GM23338 (cell line): ENCODE data around the gene ITGB3BP. TPM values are rescaled to one million over a fixed set of nuclear protein-coding genes. Genes with fewer than 3 reads are reported as not detected.

ENCODE experiments used
- ATAC-seq: fragments of 200-7000 bp; cut with Tn5 transposase; 3 replicates; pipeline ENCODE4 v1.9.1; 2020
- DNase-seq: peaks from one replicate; pipeline ENCODE4 v3.0.0-alpha.2; 2015; ENCODE audit warnings: low spot score
- H2AFZ ChIP-seq: fragments of 200-600 bp; sonication (generic); 2 replicates; pipeline ENCODE4 v1.8.0; 2016; ENCODE audit warnings: antibody characterized with exemption, mild to moderate bottlenecking, moderate library complexity
- H3F3A ChIP-seq: fragments of 200-600 bp; sonication (generic); replicated peaks from 2 replicates; pipeline ENCODE4 v1.8.0; 2017; ENCODE audit warnings: antibody characterized with exemption, mixed run types, low read depth
- H3K27ac ChIP-seq: fragments of 200-600 bp; sonication (generic); 2 replicates; pipeline ENCODE4 v1.6.1; 2016; ENCODE audit warnings: low read depth
- H3K27me3 ChIP-seq: fragments of 200-600 bp; sonication (generic); 2 replicates; pipeline ENCODE4 v1.8.0; 2016; ENCODE audit warnings: mild to moderate bottlenecking, mixed run types, moderate library complexity; ENCODE audit not compliant: insufficient read depth
- H3K36me3 ChIP-seq: fragments of 200-600 bp; sonication (generic); 2 replicates; pipeline ENCODE4 v1.8.0; 2016; ENCODE audit warnings: mild to moderate bottlenecking; ENCODE audit not compliant: insufficient read depth
- H3K4me1 ChIP-seq: fragments of 200-600 bp; sonication (generic); 2 replicates; pipeline ENCODE4 v1.8.0; 2016; ENCODE audit warnings: mild to moderate bottlenecking, moderate library complexity; ENCODE audit not compliant: insufficient read depth
- H3K4me2 ChIP-seq: fragments of 200-600 bp; sonication (generic); 2 replicates; pipeline ENCODE4 v1.7.1; 2017; ENCODE audit warnings: mixed run types
- H3K4me3 ChIP-seq: fragments of 200-600 bp; sonication (generic); 2 replicates; pipeline ENCODE4 v1.6.1; 2016; ENCODE audit warnings: mixed run types
- H3K79me2 ChIP-seq: fragments of 200-600 bp; sonication (generic); replicated peaks from 2 replicates; pipeline ENCODE4 v1.8.0; 2017; ENCODE audit warnings: mild to moderate bottlenecking; ENCODE audit not compliant: insufficient read depth
- H3K9me2 ChIP-seq: fragments of 200-600 bp; sonication (generic); 2 replicates; pipeline ENCODE4 v1.8.0; 2017; ENCODE audit not compliant: insufficient read depth
- H4K20me1 ChIP-seq: fragments of 200-600 bp; sonication (generic); replicated peaks from 2 replicates; pipeline ENCODE4 v1.8.0; 2017; ENCODE audit warnings: mild to moderate bottlenecking; ENCODE audit not compliant: insufficient read depth
- H3K27ac Mint-ChIP-seq: 2 replicates; pipeline ENCODE4 v1.8.0; 2020; ENCODE audit warnings: inconsistent platforms, mild to moderate bottlenecking, moderate library complexity, mixed read lengths
- H3K27me3 Mint-ChIP-seq: 3 replicates; pipeline ENCODE4 v1.8.0; 2022; ENCODE audit warnings: low read depth, mild to moderate bottlenecking, moderate library complexity, mixed read lengths, inconsistent platforms; ENCODE audit not compliant: insufficient read depth, poor library complexity
- H3K36me3 Mint-ChIP-seq: 3 replicates; pipeline ENCODE4 v1.8.0; 2021; ENCODE audit warnings: low read depth, mild to moderate bottlenecking, inconsistent platforms, moderate library complexity, mixed read lengths
- H3K4me1 Mint-ChIP-seq: 3 replicates; pipeline ENCODE4 v1.8.0; 2020; ENCODE audit warnings: mild to moderate bottlenecking, inconsistent platforms, mixed read lengths
- H3K4me3 Mint-ChIP-seq: 3 replicates; pipeline ENCODE4 v1.8.0; 2021; ENCODE audit warnings: moderate library complexity, mild to moderate bottlenecking, inconsistent platforms, mixed read lengths
- H3K9me3 Mint-ChIP-seq: 3 replicates; pipeline ENCODE4 v1.8.0; 2020; ENCODE audit warnings: moderate library complexity, mild to moderate bottlenecking, inconsistent platforms, mixed read lengths
- CREB1 ChIP-seq: fragments of 250-450 bp; sonication (Bioruptor Pico); IDR thresholded peaks from 2 replicates; pipeline ENCODE4 v1.5.0; 2020; ENCODE audit warnings: low read depth, mild to moderate bottlenecking, moderate library complexity
- EZH2 ChIP-seq: fragments of 200-600 bp; sonication (generic); IDR thresholded peaks from one replicate; pipeline ENCODE4 v1.8.0; 2017; ENCODE audit warnings: antibody characterized with exemption, mild to moderate bottlenecking, low read depth; ENCODE audit not compliant: unreplicated experiment
- EZH2phosphoT487 ChIP-seq: fragments of 200-600 bp; sonication (generic); IDR thresholded peaks from one replicate; pipeline ENCODE4 v1.8.1; 2018; ENCODE audit warnings: antibody characterized with exemption; ENCODE audit not compliant: unreplicated experiment
- JUNB ChIP-seq: IDR thresholded peaks from one replicate; pipeline ENCODE4 v1.6.1; 2016; ENCODE audit warnings: antibody characterized with exemption; ENCODE audit not compliant: unreplicated experiment
- NANOG ChIP-seq: IDR thresholded peaks from 2 replicates; pipeline ENCODE4 v1.6.1; 2016; ENCODE audit warnings: antibody characterized with exemption, borderline replicate concordance
- POLR2AphosphoS5 ChIP-seq: IDR thresholded peaks from 2 replicates; pipeline ENCODE4 v1.6.1; 2016; ENCODE audit warnings: antibody characterized with exemption, low read depth
- STAT1 ChIP-seq: IDR thresholded peaks from one replicate; pipeline ENCODE4 v1.6.1; 2016; ENCODE audit warnings: antibody characterized with exemption; ENCODE audit not compliant: unreplicated experiment
- ZNF114 ChIP-seq: fragments of 250-450 bp; sonication (Bioruptor Pico); IDR thresholded peaks from 2 replicates; pipeline ENCODE4 v1.5.0; 2020; ENCODE audit warnings: mild to moderate bottlenecking, moderate library complexity
- ZNF331 ChIP-seq: fragments of 250-450 bp; sonication (Bioruptor Pico); IDR thresholded peaks from 2 replicates; pipeline ENCODE4 v1.5.0; 2020; ENCODE audit warnings: low read depth, mild to moderate bottlenecking, moderate library complexity
- polyA plus RNA-seq: library from polyadenylated mRNA; unstranded; fragments of >200 nt; fragmentation: Nextera tagmentation; extraction: Ambion mirVana; gene quantifications from 2 replicates; pipeline ENCODE4 v1.2.1, GENCODE V29; 2016
- total RNA-seq: library from RNA; depleted of rRNA; stranded (reverse); fragments of >200 nt; shearing (Covaris generic); gene quantifications from 2 replicates; pipeline ENCODE4 v1.2.3, GENCODE V29; 2014
- TF ChIP-seq, protein P1 (sequence below): IDR thresholded peaks from one replicate; pipeline ENCODE4 v1.6.1; 2018; ENCODE audit warnings: antibody characterized with exemption; ENCODE audit not compliant: unreplicated experiment
- TF ChIP-seq, protein P2 (sequence below): IDR thresholded peaks from 2 replicates; pipeline ENCODE4 v1.6.1; 2016; ENCODE audit warnings: antibody characterized with exemption
- TF ChIP-seq, protein P3 (sequence below), 2 experiments: fragments of 200-600 bp in 1 of 2; sonication (generic) in 1 of 2; conservative IDR thresholded peaks; 2 replicates each; pipeline versions ENCODE4 v1.5.1 to v1.6.1; 2016 to 2017; ENCODE audit warnings: antibody characterized with exemption in 2 of 2, low read depth in 2 of 2, mild to moderate bottlenecking in 2 of 2, moderate library complexity in 1 of 2
- TF ChIP-seq, protein P4 (sequence below): fragments of 250-450 bp; sonication (Bioruptor Pico); IDR thresholded peaks from 2 replicates; pipeline ENCODE4 v1.5.0; 2020; ENCODE audit warnings: mild to moderate bottlenecking, moderate library complexity

Gene ITGB3BP
- total and polyA plus RNA-seq, 2 experiments from 2014 or later, result 49.4 to 101 TPM

DNA sequence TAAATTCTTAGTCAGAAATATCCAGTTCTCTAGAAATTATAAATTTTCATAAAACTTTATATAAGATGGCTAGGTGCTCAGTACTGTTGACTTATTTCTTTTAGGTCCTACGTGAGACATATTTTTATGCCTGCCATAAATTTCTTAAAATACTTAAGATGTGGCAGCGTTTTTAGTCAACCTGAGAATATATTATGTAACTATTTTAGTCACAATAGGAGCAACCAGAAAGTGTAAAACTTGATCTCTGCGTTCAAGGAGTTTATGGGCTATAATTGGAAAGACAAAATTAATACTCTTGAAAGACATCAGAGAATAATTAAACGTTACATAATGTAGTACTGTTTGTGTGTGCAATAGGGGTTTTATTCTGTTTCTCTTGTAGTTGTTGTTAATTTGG lies 46.0 kb upstream of the ITGB3BP start:
- H3K27me3 ChIP-seq, result no peaks in the 10 kb centered on the region
- H4K20me1 ChIP-seq, result no peaks in the 10 kb centered on the region
- DNase-seq (no peak), ATAC-seq (no peak)
- Mint-ChIP-seq H3K36me3 (peaks cover 10% of the 10 kb centered on the region), H3K4me3 (no peak overlapping the region), H3K27ac (no peak overlapping the region), H3K4me1 (peaks cover 20% of the 10 kb centered on the region), H3K9me3 (peaks cover 5% of the 10 kb centered on the region; the same call in 2 of the 3 replicates), H3K27me3 (peaks cover 4% of the 10 kb centered on the region)
- H3K4me3 ChIP-seq, result no peak overlapping the region
- H3F3A ChIP-seq, result no peaks in the 10 kb centered on the region
- H3K4me1 ChIP-seq, result peaks cover 38% of the 10 kb centered on the region
- H3K4me2 ChIP-seq, result no peak overlapping the region
- H3K9me2 ChIP-seq, result no peaks in the 10 kb centered on the region
- no peaks in the 10 kb centered on the region for H3K36me3 ChIP-seq
- H3K79me2 ChIP-seq, result no peaks in the 10 kb centered on the region
- H2AFZ ChIP-seq, result no peak overlapping the region
- no peak overlapping the region for H3K27ac ChIP-seq
- TF ChIP-seq STAT1, result no peak
- no peak for TF ChIP-seq JUNB
- TF ChIP-seq, protein P1, sequence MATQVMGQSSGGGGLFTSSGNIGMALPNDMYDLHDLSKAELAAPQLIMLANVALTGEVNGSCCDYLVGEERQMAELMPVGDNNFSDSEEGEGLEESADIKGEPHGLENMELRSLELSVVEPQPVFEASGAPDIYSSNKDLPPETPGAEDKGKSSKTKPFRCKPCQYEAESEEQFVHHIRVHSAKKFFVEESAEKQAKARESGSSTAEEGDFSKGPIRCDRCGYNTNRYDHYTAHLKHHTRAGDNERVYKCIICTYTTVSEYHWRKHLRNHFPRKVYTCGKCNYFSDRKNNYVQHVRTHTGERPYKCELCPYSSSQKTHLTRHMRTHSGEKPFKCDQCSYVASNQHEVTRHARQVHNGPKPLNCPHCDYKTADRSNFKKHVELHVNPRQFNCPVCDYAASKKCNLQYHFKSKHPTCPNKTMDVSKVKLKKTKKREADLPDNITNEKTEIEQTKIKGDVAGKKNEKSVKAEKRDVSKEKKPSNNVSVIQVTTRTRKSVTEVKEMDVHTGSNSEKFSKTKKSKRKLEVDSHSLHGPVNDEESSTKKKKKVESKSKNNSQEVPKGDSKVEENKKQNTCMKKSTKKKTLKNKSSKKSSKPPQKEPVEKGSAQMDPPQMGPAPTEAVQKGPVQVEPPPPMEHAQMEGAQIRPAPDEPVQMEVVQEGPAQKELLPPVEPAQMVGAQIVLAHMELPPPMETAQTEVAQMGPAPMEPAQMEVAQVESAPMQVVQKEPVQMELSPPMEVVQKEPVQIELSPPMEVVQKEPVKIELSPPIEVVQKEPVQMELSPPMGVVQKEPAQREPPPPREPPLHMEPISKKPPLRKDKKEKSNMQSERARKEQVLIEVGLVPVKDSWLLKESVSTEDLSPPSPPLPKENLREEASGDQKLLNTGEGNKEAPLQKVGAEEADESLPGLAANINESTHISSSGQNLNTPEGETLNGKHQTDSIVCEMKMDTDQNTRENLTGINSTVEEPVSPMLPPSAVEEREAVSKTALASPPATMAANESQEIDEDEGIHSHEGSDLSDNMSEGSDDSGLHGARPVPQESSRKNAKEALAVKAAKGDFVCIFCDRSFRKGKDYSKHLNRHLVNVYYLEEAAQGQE, result no peak
- TF ChIP-seq ZNF331 (CRISPR knock-in tag), result no peak
- TF ChIP-seq, protein P2, sequence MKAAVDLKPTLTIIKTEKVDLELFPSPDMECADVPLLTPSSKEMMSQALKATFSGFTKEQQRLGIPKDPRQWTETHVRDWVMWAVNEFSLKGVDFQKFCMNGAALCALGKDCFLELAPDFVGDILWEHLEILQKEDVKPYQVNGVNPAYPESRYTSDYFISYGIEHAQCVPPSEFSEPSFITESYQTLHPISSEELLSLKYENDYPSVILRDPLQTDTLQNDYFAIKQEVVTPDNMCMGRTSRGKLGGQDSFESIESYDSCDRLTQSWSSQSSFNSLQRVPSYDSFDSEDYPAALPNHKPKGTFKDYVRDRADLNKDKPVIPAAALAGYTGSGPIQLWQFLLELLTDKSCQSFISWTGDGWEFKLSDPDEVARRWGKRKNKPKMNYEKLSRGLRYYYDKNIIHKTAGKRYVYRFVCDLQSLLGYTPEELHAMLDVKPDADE, result no peak
- TF ChIP-seq CREB1 (CRISPR knock-in tag), result no peak
- TF ChIP-seq, protein P3, sequence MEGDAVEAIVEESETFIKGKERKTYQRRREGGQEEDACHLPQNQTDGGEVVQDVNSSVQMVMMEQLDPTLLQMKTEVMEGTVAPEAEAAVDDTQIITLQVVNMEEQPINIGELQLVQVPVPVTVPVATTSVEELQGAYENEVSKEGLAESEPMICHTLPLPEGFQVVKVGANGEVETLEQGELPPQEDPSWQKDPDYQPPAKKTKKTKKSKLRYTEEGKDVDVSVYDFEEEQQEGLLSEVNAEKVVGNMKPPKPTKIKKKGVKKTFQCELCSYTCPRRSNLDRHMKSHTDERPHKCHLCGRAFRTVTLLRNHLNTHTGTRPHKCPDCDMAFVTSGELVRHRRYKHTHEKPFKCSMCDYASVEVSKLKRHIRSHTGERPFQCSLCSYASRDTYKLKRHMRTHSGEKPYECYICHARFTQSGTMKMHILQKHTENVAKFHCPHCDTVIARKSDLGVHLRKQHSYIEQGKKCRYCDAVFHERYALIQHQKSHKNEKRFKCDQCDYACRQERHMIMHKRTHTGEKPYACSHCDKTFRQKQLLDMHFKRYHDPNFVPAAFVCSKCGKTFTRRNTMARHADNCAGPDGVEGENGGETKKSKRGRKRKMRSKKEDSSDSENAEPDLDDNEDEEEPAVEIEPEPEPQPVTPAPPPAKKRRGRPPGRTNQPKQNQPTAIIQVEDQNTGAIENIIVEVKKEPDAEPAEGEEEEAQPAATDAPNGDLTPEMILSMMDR (conservative IDR thresholded peaks at IDR 0.05; ENCODE audit: low read depth in 2 of 2), result no peak
- TF ChIP-seq POLR2AphosphoS5, result no peak
- TF ChIP-seq, protein P4, sequence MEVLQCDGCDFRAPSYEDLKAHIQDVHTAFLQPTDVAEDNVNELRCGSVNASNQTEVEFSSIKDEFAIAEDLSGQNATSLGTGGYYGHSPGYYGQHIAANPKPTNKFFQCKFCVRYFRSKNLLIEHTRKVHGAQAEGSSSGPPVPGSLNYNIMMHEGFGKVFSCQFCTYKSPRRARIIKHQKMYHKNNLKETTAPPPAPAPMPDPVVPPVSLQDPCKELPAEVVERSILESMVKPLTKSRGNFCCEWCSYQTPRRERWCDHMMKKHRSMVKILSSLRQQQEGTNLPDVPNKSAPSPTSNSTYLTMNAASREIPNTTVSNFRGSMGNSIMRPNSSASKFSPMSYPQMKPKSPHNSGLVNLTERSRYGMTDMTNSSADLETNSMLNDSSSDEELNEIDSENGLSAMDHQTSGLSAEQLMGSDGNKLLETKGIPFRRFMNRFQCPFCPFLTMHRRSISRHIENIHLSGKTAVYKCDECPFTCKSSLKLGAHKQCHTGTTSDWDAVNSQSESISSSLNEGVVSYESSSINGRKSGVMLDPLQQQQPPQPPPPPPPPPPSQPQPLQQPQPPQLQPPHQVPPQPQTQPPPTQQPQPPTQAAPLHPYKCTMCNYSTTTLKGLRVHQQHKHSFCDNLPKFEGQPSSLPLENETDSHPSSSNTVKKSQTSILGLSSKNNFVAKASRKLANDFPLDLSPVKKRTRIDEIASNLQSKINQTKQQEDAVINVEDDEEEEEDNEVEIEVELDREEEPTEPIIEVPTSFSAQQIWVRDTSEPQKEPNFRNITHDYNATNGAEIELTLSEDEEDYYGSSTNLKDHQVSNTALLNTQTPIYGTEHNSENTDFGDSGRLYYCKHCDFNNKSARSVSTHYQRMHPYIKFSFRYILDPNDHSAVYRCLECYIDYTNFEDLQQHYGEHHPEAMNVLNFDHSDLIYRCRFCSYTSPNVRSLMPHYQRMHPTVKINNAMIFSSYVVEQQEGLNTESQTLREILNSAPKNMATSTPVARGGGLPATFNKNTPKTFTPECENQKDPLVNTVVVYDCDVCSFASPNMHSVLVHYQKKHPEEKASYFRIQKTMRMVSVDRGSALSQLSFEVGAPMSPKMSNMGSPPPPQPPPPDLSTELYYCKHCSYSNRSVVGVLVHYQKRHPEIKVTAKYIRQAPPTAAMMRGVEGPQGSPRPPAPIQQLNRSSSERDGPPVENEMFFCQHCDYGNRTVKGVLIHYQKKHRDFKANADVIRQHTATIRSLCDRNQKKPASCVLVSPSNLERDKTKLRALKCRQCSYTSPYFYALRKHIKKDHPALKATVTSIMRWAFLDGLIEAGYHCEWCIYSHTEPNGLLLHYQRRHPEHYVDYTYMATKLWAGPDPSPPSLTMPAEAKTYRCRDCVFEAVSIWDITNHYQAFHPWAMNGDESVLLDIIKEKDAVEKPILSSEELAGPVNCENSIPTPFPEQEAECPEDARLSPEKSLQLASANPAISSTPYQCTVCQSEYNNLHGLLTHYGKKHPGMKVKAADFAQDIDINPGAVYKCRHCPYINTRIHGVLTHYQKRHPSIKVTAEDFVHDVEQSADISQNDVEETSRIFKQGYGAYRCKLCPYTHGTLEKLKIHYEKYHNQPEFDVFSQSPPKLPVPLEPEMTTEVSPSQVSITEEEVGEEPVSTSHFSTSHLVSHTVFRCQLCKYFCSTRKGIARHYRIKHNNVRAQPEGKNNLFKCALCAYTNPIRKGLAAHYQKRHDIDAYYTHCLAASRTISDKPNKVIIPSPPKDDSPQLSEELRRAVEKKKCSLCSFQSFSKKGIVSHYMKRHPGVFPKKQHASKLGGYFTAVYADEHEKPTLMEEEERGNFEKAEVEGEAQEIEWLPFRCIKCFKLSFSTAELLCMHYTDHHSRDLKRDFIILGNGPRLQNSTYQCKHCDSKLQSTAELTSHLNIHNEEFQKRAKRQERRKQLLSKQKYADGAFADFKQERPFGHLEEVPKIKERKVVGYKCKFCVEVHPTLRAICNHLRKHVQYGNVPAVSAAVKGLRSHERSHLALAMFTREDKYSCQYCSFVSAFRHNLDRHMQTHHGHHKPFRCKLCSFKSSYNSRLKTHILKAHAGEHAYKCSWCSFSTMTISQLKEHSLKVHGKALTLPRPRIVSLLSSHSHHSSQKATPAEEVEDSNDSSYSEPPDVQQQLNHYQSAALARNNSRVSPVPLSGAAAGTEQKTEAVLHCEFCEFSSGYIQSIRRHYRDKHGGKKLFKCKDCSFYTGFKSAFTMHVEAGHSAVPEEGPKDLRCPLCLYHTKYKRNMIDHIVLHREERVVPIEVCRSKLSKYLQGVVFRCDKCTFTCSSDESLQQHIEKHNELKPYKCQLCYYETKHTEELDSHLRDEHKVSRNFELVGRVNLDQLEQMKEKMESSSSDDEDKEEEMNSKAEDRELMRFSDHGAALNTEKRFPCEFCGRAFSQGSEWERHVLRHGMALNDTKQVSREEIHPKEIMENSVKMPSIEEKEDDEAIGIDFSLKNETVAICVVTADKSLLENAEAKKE (CRISPR knock-in tag), result no peak
- no peak for TF ChIP-seq NANOG
- TF ChIP-seq ZNF114 (CRISPR knock-in tag), result no peak
- no peak for TF ChIP-seq EZH2phosphoT487
- TF ChIP-seq EZH2, result no peak
